Activated T-cell treated with anti-CD3 and anti-CD28 coated beads, Interleukin-2, amount 50 U/mL, for 48 hours (primary cell): Measurements from ENCODE around the gene ANAPC5.
"Not testable (repeated sequence)": the region's sequence is repeated elsewhere in the genome, so short reads cannot be mapped to it uniquely, and the experiment has no call there.

Experiments
- DNase-seq, 2 experiments: peaks; one replicate each; pipeline ENCODE4 v3.0.0-alpha.2; 2020

The ANAPC5 gene

DNA sequence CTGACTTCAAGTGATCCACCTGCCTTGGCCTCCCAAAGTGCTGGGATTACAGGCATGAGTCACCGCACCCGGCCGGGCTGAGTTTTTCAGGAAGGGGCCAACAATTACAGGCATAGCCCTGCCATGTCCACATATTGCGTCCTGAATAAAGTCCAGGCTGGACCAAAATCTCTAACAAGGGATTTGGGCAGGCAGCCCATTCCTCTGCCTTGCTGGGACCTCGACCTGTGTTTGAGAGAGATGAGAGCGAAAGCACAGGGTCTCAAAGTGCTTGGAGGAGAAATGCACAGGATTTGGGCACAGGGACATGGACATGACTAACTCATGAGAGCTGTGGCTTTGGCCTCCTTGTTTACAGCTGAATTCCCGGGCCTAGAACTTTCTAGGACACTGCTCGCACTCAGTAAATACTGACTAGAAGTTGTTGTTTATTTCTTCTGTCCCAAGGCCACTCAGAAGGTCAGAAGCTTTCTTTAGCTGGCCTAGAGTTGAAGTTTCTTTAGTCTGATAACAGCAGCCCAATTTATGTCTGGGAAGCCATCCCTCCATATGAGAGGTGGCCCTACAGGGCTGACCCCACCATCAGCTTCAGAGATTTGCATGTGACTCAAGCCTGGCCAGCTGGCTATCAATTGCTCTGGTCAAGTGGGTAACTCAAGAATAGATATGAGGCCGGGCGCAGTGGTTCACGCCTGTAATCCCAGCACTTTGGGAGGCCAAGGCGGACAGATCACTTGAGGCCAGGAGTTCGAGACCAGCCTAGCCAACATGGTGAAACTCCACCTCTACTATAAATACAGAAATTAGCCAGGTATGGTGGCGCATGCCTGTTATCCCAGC lies 67.4 kb downstream of the ANAPC5 start:
- DNase-seq = no peak

GRCh38 chr12:121283841-121284240 lies 68.4 kb downstream of the ANAPC5 start:
- no peak for DNase-seq

GRCh38 chr12:121283388-121283787 lies 68.8 kb downstream of the ANAPC5 start:
- no peak for DNase-seq

GRCh38 chr12:121282910-121283309 lies 69.3 kb downstream of the ANAPC5 start:
- DNase-seq = not testable (repeated sequence)

GRCh38 chr12:121282072-121282742 lies 70.0 kb downstream of the ANAPC5 start:
- no peak for DNase-seq

GRCh38 chr12:121281116-121281515 lies 71.1 kb downstream of the ANAPC5 start:
- DNase-seq = not testable (repeated sequence)

- not testable (repeated sequence) for DNase-seq
These were observed 71.7 kb downstream of the ANAPC5 start for GRCh38 chr12:121280531-121280930.

GRCh38 chr12:121279507-121279915 lies 72.7 kb downstream of the ANAPC5 start:
- DNase-seq = no peak

GRCh38 chr12:121279071-121279375 lies 73.2 kb downstream of the ANAPC5 start:
- no peak for DNase-seq

DNA sequence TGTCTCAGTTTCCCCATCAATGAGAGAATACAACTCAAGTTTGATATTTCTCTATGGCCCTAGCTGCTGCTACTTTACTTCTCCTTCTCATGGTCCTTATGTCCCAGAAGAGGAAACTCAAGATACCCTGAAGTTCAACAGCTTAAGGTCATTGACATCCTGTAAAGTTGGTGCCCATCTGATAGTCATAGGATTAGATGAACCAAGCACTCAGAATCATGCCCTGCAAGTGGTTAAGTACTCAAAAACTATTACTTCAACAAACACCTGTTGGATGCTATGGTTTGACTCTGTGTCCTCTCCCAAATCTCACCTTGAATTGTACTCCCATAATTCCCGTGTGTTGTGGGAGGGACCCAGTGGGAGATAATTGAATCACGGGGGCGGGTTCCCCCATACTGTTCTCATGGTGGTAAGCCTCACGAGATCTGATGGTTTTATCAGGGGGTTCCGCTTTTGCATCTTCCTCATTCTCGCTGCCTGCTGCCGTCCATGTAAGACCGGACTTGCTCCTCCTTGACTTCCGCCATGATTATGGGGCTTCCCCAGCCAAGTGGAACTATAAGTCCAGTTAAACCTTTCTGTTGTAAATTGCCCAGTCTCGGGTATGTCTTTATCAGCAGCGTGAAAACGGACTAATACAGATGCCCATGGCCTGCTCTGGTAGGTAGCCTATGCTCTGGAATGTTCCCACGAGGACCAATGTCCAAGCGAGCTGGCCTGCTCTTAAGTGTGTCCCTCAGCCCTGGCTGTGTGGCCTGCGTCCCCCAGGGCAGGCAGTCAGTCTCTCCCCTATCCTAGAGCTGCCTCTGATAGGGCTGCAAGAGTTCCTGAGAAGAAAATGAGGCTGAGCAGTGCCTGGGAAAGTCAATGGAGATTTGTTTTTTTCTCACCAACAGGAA lies 73.8 kb downstream of the ANAPC5 start:
- DNase-seq = no peak

DNA sequence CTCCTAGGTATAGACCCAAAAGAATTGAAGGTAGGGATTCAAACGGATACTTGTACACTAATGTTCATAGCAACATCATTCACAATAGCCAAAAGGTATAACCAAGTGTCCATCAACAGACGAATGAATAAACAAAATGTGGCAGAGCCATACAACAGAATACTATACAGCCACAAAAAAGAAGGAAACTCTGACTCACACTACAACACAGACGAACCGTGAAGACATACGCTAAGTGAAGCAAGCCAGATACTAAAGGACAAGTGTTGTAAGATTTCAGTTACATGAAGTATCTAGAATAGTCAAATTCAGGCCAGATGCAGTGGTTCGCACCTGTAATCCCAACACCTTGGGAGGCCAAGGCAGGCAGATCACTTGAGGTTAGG lies 74.8 kb downstream of the ANAPC5 start:
- DNase-seq = no peak

DNA sequence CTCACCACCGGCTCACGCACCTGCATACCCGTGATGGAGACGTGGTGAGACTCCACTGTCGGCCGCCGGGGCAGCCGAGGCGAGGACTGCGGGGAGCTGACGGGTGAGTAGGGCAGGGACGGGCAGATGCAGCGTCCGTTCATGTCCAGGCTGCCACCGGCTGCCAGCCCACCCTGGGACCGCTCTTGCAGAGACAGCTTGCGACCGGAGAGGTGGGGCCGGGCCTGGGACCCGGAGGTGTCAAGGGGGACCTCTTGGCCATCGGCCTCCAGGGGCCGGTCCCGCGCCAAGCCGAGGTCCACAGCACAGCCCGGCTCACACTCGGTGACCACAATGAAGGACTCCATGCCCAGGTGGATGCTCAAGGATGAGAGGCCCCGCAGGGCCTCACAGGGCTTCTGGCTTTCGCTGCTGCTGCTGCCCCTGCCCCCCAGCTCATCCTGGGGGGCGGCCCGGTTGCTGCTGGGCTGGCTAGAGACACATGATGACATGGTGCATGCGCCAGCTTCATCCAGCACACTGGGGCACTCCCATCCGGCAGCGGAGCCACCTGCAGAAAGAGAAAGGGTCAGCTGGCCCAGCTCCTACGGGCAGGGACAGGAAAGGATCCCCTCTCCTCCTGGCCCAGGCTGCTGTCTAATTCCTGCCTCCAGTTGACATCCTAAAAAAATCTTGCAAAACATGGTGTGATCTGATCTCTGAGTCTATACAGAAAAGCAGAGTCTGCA lies 78.0 kb downstream of the ANAPC5 start:
- DNase-seq = no peak

DNA sequence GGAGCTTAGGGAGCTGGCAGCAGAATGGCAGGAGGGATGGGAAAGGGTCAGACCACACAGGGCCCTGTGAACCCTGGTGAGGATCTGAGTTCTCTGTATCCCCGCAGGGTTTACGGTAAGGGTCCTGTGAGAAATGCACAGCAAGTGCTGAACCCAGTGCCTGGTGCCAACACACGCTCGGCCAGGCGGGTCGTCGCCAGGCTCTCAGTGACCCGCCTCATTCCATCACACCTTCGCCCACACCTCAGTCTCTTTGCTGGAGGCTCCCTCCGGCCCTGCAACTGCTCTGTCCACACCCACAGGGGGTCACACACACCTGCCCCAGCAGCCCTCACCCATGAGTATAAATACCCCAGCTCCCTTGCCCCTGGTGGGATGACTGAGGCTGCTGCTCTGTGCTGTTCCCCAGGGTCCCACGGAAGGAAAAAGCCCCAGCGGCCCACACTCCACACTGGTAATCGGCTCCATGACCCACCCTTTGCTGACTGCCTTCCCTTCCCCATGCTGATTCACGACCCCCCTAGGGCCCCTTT lies 78.8 kb downstream of the ANAPC5 start:
- no peak for DNase-seq

DNA sequence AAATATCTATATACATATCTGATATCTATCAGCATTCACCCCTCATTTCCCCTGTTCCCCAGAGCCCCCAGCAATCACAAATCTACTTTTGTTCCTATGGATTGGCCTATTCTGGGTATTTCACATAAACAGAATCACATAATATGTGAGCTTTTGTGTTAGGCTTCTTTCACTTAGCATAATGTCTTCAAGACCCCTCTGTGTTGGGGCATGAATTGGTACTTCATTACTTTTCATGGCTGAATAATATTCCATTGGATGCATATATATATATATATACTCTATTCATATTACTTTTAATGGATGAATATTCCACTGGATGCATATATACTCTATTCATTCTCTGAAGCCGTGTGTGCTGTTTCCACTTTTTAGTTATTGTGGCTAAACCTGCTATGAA lies 84.4 kb downstream of the ANAPC5 start:
- no peak for DNase-seq

GRCh38 chr12:121264951-121265515 lies 87.2 kb downstream of the ANAPC5 start:
- DNase-seq = no peak

DNA sequence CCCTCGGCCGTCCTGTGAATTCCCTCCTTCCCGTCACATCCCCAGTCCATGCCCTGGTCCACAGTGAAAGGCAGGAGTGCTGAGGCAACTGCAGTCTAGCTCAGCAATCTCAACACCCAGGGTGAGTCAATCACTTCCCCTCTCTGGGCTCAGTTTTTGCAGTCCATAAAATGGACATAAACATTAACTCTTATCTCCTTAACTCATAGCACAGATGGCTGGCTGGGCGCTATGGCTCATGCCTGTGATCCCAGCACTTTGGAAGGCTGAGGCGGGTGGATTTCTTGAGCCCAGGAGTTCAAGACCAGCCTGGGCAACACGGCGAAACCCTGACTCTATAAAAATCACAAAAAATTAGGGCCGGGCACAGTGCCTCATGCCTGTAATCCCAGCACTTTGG lies 88.1 kb downstream of the ANAPC5 start:
- DNase-seq = no peak

DNA sequence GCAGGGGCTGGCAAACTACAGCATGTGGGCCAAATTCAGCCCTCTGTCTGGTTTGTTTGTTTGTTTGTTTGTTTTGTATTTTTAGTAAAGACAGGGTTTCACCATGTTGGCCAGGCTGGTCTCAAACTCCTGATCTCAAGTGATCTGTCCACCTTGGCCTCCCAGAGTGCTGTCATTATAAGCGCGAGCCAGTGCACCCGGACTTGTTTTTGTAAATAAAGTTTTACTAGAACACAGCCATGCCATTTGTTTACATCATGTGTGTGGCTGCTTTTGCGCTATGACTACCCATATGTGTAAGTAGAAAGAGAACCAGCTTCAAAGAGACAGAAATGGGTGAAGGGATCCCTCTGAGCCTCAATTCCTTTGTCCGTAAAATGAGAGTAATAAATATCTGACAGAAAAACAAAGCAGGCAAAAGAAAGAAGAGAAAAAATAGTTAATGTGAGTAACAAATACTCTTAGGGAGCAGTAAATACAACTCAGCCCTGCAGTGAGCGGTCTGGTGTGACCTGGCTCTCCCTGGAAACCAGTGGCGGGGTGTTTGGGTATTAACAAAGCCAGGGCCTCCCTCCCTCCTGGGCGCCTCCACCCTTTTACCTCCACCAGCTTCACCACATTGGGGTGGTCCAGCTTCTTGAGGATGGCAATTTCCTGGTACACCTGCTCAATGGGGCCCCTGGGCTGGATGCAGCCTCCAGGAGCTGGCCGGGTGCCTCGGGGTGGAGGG lies 88.8 kb downstream of the ANAPC5 start:
- DNase-seq = no peak

DNA sequence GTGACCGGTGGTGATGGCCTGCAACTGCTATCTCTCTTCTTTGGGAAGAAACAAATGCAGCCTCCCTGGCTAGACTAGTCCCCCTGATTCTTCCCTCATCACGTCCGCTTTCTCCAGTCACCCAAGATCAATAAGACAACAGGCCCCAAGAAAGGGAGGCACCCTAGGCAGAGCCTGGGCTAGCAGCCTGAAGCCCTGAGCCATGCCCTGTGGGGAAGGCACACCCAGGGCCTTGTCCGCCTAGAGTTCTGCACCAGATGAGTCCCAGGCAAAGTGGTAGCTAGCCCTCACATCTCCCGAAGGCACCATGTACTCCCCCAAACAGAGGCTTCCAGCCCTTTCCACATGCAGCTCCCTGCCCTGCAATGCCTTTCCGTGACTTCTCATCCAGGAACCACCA lies 90.8 kb downstream of the ANAPC5 start:
- DNase-seq = no peak

DNA sequence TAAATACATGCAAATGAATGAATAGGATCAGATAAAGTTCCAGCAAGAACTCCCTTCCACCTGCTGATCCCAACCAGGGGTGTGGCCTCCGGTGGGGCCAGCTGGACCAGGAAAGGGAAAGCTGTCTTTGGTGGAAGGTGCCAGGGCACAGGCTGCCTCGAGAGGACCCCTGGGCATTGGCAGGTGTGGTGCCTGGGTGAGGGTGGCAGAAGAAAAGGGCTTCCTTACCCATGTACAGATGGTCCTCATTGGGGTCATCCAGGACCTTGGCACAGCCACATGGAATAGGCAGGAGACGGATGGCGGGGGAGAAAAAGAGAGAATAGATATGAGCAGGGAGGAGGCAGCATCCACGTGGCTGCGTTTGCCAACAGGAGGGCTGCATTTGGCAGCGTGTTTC lies 92.1 kb downstream of the ANAPC5 start:
- no peak for DNase-seq

- DNase-seq = no peak
These were observed 93.1 kb downstream of the ANAPC5 start for GRCh38 chr12:121259074-121259473.
